SK-MEL-5 (cell line): Measurements from ENCODE around the gene ING5. TPM values are rescaled to one million over a fixed set of nuclear protein-coding genes. Genes with fewer than 3 reads are reported as not detected.
"Not testable (repeated sequence)": the region's sequence is repeated elsewhere in the genome, so short reads cannot be mapped to it uniquely, and the experiment has no call there.

Experiments
- DNase-seq: peaks from one replicate; pipeline ENCODE4 v3.0.0-alpha.2; 2016; ENCODE audit warnings: low read depth, low spot score
- in situ Hi-C: cut with HindIII; loops from 2 replicates; pipeline ENCODE4 v1.10.0; 2016; ENCODE audit warnings: low sequenced_read_pairs, high pct_unique_total_duplicates, low pct_unique_long_range_greater_than_20kb
- total RNA-seq: library from RNA; depleted of rRNA; stranded (reverse); fragments of >200 nt; shearing (Covaris generic); gene quantifications from 2 replicates; pipeline ENCODE4 v1.2.3, GENCODE V29; 2014

The ING5 gene
- total RNA-seq, 1 experiment from 2014 or later, result 23.9 TPM

DNA sequence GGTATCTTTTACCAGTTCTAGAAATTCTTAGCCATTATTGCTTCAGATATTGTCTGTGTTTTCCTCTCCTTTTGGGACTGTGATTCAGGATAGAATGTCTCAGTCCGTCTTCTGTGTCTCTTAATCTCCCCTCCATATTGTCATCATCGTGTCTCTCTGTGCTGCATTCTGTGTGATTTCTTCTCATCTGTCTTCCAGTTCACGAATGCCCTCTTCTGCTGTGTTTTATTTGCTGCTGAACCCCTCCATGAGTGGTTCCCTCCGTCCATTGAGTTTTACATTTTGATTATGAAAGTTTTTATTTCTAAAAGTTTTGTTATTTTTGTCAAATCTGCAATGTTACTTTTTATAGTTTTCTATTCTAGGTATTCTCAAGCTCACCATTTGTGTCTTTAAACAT is 44.2 kb downstream of the ING5 start:
- in situ Hi-C loops, result no loop called here
- no peak for DNase-seq

DNA sequence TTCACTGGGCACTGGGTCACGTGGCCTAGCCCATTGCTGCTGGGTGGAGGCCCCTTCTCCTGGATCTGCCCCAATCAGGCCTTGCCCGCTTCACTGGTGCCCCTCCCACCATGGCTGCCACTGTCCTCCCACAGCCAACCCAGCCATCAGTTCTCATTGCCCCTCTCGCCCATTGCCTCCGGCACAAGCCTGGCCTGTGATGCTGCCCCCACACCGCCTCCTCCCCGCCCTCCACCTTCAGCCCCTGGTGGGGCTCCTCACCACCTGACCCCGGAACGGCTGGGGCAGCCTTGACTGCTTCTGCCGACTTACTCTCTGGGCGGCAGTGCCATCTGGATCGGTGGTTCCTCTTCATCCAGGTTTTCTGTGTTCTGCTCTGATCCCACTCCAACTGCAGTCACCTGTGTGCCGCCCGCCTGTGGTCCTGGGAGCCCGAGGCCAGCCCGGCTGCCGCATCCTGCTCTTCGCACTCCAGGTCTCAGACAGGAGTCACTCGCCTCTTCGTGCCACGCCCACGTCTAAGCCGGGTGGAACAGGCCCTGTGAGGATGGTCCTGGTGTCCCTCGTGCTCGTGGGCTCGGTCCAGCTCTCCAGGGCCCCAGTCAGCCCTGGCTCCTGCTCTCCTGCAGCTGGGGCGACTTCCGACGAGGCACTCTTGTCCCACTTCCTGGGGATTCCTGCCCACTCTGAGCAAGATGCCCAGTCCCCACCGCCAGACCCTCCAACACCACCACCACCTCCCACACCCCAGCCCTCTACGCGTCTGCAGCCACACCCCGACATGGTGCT is 46.8 kb downstream of the ING5 start:
- in situ Hi-C loops, result no loop called here
- DNase-seq, result no peak

DNA sequence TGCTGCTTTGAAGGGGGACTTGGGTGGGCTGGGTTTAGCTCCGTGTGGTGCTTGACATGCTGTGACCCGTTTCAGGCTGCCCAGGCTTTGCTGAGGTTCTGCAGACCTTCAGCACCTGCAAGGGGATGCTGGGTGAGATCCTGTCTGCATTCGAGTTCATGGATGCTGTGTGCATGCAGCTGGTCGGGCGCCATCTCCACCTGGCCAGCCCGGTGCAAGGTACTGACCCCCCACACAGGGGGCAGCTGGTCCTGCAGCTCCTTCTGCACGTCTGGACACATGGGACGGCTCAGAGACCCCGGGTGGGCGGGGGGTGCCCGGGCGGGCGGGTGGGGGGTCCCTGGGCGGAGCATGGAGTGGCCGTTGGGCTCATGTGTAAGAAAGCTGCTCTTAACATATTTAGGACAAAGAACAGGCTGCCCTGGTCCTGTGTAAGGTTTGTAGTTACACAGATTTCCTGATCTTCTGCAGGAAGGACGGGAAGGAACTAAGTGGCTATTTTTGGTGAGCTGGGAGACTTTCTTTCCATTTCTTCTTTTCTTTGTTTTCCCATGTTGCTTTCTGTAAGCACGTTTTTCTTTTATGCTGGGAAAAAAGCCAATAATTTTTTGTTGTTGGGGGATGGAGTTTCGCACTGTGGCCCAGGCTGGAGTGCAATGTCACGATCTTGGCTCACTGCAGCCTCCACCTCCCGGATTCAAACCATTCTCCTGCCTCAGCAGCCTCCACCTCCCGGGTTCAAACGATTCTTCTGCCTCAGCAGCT is 48.4 kb downstream of the ING5 start:
- no peak for DNase-seq

DNA sequence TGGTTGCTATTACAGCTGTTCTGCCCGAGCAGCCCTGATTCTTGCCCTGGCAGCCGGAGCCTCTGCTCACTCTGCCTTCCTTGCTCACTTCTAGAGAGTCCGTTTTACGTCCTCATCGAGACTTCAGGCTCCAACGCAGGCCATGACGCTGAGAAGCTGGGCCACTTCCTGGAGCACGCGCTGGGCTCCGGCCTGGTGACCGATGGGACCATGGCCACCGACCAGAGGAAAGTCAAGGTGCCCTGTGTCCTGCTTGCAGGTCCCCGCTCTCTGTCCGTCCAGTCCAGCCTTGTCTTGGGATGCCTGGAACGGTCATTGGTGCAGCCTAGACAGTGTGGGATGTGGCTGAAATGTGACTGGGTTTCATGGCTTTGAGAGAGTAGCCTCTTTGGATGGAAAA is 49.3 kb downstream of the ING5 start:
- in situ Hi-C loops, result no loop called here
- no peak for DNase-seq

More for the DNA sequence above, 48.4 kb downstream of the ING5 start:
- in situ Hi-C loops, result no loop called here

DNA sequence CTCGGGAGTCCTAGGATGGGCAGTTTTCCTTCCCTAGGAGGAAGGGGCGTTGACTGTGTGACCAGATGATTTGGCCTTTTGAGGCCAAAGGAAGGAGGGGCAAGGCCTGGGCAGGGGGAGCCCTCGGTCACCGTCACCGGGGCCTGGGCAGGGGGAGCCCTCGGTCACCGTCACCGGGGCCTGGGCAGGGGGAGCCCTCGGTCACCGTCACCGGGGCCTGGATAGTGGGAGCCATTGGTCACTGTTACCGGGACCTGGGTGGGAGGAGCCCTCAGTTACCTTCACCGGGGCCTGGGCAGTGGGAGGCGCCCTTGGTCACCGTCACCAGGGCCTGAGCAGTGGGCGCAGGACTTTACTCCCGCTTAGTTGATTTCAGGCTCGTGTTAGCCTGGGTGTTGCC is 49.9 kb downstream of the ING5 start:
- in situ Hi-C loops, result no loop called here
- no peak for DNase-seq

DNA sequence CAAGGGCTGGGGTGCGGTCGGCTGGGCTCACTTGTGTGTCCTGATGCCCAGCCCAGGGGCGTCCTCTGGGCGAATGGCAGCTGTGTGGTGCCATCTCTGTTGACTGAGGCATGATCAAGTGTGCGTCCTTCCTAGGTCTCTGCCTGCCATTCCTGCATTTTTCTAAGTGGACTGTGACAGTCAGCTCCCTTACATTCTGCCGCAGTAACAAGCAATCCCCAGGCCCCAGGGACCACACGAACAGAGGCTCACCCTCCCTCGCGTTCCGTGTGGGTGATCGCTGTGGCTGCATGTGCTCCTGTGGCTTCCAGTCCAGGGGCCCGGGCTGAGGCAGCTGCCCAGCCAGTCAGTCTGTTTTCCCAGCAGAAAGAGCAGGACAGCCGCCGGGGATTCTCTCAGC is 50.4 kb downstream of the ING5 start:
- no peak for DNase-seq
- in situ Hi-C loops, result no loop called here

DNA sequence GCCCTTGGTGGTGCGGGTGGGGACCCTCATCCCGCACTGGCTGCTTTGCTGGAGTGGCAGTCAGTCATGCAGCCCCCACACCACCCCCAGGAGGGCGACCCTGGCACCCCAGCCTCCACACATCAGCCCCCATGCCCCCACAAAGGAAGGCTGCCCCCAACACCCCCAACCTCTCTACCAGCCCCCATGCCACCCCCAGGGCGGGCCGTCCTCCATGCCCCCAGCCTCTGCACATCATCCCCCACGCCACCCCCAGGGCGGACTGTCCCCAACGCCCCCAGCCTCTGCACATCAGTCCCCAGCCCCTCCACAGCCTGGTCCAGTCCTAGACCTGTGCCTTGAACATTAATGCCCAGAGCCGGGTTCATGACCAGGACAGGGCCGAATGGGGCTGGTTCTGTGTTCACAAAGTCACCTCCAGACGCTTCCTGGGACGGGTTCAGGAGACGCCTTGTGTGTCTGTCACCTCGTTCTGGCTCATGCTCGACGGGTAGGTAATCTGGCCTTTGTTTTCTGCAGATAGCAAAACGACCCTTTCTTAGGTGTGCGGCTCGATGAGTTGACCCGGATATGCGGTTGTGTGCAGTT is 50.9 kb downstream of the ING5 start:
- no peak for DNase-seq
- in situ Hi-C loops, result no loop called here

DNA sequence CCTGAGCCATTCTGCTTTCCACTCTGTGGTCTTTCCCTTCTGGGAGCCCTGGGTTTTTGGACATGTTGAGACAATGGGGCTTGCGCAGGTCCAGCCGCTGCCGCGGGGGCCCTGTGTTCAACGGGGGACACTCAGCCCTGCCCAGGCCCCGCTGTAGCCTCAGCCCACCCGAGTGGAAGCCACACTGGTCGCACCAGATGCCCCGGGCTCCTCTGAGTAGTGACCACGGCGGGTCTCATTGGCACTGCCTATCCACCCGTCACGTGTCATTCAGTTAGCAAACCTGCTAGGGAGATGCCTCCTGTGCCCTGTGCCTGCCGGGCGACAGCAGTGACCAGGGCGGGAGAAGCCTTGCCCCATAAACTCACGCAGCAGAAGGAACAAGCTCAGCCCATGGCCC is 51.7 kb downstream of the ING5 start:
- in situ Hi-C loops, result no loop called here
- DNase-seq, result no peak

DNA sequence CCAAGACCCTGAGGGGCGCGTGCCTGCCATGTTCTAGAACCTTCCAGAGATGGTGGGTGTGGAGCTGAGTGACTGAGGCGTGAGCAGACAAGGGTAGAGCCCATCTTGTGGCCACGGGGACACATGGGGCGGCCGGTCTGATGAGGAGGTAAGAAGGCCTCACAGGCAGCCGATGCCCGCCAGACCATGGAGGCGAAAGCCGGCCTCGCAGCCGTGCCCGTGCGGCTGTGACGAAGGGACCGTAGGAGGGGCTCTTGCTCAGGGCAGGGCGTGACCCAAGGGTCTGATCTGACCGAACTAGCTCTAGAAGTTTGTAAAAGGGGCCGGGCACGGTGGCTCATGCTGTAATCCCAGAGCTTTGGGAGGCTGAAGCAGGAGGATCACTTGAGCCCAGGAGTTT is 52.2 kb downstream of the ING5 start:
- in situ Hi-C loops, result no loop called here
- no peak for DNase-seq

DNA sequence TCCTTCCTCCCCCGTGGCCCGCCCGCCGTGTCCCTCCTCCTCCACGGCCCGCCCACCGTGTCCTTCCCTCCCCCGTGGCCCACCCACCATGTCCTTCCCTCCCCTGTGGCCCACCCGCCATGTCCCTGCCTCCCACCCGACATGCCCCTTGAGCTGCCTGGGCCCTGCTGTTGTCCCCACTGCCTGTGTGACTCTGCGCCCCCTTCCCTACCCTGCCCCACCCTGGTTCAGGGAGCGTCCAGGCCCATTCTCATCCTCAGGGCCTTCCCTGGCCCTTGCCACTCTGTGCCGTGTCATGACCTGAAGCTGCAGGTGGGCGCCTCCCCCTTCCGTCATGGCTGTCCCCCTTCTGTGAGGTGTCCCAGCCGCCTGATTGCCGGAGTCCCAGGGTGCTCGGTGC is 53.3 kb downstream of the ING5 start:
- in situ Hi-C loops, result no loop called here
- no peak for DNase-seq

DNA sequence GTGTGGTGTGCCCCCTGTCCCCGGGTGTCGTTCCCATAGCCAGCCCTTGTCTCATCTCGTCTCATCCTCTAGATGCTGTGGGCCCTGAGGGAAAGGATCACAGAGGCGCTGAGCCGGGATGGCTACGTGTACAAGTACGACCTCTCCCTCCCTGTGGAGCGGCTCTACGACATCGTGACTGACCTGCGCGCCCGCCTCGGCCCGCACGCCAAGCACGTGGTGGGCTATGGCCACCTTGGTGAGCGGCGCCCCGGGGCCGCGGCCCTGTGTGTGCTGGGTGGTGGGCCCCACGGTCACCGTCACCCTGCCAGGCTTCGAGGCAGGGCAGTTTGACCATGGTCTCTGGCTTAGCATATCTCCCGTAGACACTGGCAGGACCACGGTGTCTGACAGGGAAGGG is 53.9 kb downstream of the ING5 start:
- in situ Hi-C loops, result no loop called here
- no peak for DNase-seq

DNA sequence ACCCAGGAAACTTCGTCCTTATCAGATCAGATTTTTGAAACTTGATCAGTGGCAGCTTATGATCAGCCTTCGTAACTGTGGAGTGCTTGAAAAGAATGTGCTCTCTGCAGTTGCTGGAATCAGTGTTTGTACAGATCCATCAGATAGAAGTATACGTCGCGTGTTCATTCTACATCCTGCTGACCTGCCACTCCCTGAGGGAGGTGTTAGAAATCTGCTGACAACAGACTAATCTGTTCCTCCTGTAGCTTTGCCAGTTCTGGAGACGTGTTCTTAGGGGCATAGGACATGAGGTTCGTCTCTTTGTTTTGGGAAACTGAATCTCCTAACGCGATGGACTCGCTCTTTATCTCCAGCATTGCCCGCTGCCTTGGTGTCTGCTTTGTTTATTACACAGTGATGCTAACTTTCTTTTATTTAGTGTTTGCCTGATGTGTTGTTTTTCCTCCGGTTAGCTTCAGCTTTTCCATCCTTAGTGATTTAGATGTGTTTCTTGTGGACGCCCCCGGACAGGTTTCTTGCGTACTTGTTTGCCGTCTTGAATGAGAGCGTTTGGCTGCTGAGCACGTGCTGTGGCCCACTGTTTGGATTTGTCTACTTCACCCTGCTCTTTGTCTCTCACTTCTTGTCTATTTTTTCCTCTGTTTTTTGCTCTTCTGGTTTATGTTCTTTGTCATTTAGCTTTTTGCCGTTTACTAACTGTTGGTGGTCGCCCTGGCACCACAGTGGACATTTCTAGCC is 57.4 kb downstream of the ING5 start:
- DNase-seq, result no peak
- in situ Hi-C loops, result no loop called here

DNA sequence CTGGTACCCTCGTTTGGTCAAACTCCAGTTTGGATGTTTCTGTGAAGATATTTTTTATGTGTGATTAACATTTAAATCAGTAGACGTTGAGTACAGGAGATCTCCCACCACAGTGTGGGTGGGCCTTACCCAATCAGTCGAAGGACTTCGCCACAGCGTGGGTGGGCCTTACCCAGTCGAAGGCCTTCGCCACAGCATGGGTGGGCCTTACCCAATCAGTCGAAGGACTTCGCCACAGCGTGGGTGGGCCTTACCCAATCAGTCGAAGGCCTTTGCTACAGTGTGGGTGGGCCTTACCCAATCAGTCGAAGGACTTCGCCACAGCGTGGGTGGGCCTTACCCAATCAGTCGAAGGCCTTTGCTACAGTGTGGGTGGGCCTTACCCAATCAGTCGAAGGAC is 58.1 kb downstream of the ING5 start:
- DNase-seq, in situ Hi-C loops: not testable (repeated sequence)

DNA sequence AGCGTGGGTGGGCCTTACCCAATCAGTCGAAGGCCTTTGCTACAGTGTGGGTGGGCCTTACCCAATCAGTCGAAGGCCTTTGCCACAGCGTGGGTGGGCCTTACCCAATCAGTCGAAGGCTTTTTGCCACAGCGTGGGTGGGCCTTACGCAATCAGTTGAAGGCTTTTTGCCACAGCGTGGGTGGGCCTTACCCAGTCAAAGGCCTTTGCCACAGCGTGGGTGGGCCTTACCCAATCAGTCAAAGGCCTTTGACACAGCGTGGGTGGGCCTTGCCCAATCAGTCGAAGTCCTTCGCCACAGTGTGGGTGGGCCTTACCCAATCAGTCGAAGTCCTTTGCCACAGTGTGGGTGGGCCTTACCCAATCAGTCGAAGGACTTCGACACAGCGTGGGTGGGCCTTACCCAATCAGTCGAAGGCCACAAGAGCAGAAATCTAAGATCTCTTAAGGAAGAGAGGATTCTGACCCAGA is 58.5 kb downstream of the ING5 start:
- DNase-seq, result no peak
- in situ Hi-C loops, result no loop called here

DNA sequence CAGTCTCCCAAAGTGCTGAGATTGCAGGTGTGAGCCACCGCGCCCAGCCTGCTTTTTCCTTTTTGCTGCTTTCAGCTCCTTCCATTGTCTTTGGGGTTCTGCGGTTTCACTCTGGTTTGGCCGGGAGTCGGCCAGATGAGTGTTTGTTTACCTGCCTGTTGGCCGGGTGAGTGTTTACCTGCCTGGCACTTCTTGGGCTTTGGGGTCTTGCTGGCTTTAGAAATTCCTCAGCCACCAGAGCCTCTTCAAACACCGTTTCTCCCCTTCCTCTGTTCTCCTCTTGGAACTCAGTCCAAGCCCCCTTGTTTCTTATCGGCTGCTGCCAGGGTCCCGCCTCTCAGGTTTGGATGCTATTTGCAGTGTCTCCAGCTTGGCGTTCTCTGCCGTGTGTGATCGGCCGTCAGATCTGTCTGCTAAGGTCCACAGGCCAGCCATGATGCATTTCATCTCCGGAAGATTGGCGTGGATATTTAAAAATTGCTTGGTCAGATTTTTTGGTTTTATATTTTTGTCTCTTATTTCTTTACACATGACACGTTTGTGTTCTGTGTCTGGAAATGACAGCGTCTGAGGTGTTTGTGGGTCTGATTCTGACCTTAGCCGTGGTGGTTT is 60.6 kb downstream of the ING5 start:
- in situ Hi-C loops, result no loop called here
- DNase-seq, result no peak

DNA sequence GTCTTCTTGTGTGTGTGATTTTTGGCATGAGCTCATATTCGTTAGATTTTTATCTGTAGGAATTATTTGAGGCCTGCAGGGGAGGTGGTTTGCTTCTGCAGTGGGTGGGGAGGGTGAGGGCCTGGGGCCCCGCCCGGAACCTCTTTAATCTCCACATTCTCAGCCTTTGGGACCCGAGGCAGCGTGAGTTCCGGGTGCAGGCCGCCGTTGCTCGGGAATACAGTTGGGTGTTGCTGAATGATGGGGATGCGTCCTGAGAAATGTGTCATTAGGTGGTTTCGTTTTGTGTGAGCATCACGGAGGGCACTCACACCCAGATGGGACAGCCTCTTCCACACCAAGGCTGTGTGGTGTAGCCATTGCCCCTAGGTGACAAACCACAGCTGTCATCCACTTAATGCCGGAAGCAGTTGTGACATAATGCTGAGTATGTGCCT is 61.1 kb downstream of the ING5 start:
- no peak for DNase-seq
- in situ Hi-C loops, result no loop called here

DNA sequence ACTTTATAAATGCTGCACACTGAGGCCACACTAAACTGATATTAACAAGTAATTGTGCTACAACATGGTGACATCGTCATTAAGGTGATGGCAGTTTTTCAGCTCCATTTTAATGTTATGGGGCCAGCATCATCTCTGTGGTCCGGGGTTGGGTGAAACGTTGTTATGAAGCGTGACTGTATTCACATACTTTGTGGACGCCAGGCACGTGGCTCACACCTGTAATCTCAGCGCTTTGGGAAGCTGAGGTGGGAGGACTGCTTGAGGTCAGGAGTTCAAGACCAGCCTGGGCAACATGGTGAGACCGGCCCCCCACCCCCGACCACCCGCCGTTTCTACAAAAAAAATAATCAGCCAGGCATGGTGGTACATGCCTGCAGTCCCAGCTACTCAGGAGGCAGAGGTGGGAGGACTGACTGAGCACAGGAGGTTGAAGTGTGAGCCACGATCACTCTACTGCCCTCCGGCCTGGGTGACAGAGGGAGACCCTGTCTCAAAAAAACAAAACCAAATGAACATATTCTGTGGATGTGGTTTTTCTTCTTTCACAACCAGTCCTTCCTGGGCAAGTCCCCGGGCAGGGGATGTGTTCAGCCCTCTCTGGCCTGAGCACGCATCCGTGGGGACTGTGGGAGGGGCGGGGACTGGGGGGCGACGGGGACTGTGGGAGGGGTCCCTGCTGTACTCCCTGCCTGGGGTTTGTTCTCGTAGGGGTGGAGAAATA is 61.9 kb downstream of the ING5 start:
- DNase-seq, result no peak
- in situ Hi-C loops, result no loop called here
